ENCODE data around the gene CES2. TPM values are rescaled to one million over a fixed set of nuclear protein-coding genes. Genes with fewer than 3 reads are reported as not detected.

Gene CES2
- total RNA-seq, 1 experiment from 2014 or later: 29.7 TPM

DNA sequence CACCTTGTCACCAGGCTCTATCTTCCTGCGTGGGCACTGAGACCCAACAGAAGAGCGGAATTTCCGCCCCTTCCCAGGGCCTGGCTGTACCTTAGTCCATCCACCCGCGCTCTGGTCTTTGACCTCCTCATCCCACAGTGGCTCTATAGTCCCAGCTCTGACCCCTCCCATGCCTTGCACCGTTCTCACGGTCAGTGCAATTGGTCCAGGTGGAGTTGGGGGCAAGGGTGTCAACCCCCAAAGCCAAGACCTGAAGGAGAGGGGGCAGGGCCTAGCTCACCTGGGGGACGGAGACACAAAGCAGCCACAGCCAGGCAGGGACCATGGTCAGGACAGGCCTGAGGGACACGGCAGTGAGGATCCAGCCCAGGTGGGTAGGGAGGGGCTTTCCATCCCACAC lies 17.6 kb upstream of the CES2 start (continued):
- no peak for TF ChIP-seq FOXP1 (CRISPR knock-in tag; IDR thresholded peaks at IDR 0.05; ENCODE audit: borderline replicate concordance)
- TF ChIP-seq ZNF317 (CRISPR knock-in tag; IDR thresholded peaks at IDR 0.05; ENCODE audit: borderline replicate concordance, low read depth): no peak
- TF ChIP-seq OVOL2 (CRISPR knock-in tag; IDR thresholded peaks at IDR 0.05; ENCODE audit: borderline replicate concordance): no peak
- TF ChIP-seq, protein P1, sequence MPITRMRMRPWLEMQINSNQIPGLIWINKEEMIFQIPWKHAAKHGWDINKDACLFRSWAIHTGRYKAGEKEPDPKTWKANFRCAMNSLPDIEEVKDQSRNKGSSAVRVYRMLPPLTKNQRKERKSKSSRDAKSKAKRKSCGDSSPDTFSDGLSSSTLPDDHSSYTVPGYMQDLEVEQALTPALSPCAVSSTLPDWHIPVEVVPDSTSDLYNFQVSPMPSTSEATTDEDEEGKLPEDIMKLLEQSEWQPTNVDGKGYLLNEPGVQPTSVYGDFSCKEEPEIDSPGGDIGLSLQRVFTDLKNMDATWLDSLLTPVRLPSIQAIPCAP (CRISPR knock-in tag; IDR thresholded peaks at IDR 0.05): no peak
- TF ChIP-seq ZNF138 (CRISPR knock-in tag; conservative IDR thresholded peaks at IDR 0.05): no peak
- TF ChIP-seq PRRX2 (CRISPR knock-in tag; IDR thresholded peaks at IDR 0.05): no peak

DNA sequence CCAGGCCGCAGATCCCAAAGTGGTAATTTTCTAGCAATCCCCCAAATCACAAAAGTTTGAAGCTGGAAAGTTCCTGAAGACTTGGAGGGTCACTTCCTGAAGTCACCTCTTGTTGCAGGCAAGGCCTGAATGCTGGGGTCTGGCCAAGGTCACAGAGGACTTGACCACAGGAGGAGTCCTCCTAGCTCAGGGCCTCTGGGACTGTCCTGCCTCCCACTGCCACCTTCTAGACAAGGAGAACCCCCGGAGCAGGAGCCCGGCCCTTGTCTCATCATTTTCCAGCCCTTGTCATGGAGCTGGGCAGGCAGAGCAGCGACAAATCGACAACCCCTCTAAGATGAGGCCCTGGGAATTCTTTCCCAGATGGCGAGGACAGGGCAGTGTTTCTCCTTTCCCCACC lies 17.0 kb upstream of the CES2 start:
- no peak for DNase-seq (ENCODE audit: low spot score)

DNA sequence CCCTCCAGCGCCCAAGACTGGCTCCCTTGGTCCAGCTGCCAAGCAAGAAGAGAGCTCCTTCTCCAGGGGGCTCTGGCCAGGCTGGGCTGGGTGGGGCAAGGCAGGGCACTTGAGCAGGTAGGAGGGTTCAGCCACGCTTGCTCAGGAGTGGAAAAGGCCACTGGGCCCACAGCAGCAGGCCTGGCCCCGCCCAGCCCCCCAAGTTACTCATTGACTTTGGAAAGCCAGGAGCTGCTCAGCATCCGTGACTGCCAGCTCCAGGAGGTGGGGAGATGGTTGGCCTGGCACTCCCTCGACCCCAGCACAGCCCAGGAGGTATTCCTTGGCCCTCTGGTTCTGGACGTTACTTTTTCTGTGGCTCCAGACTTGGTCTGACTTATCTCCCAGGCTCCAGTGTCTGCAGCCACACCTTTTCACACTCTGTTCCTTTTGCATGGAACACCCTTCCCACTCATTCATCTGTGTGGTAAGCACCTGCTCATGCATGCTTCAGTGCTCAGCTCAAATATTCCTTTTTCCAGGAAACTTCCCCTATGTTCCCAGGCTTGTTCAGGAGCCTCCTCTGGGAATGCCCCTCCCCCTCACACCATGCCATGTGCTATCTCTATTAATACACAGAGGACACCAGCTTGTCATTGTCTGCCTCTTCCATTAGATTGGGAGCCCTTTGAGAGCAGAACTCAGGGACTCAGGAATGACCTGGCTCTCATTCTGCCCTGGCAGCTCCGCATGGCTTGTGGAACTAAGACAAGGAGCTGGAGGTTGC lies 16.3 kb upstream of the CES2 start, which contains the start of gene CDH16:
TSS of gene CDH16 (minus strand) at position 83 of the 766 bp plus-strand sequence. CDS start 820 bp downstream, outside the sequence.
- TF ChIP-seq SMAD3 (CRISPR knock-in tag; IDR thresholded peaks at IDR 0.05; ENCODE audit: borderline replicate concordance): no peak
- no peak for TF ChIP-seq ATF3 (CRISPR knock-in tag; conservative IDR thresholded peaks at IDR 0.05)
- TF ChIP-seq NR1H2 (CRISPR knock-in tag; IDR thresholded peaks at IDR 0.05): no peak
- no peak for TF ChIP-seq SOX15 (CRISPR knock-in tag; IDR thresholded peaks at IDR 0.05)
- CTCF ChIA-PET: interaction anchor here (0.6 to 6.0 kb wide), 9 partner anchors 9 to 198 kb away, joined by 3 to 38 read pairs (median 3); partner anchors contain the start of genes CES3 and NAE1
- Mint-ChIP-seq H3K9me3 (no peaks in the 10 kb centered on the region), H3K27ac (no peak within 1 kb of the TSS; the same call in 1 of the 2 replicates), H3K4me3 (no peak within 1 kb of the TSS), H3K36me3 (no peaks in the 10 kb centered on the region), H3K27me3 (ENCODE audit: low read depth) (peaks cover 19% of the 10 kb centered on the region), H3K4me1 (no peaks in the 10 kb centered on the region)
- POLR2A ChIA-PET: no interaction called here
- no peak for ATAC-seq
- DNase-seq (ENCODE audit: low spot score): no peak

More for the DNA sequence above, 17.0 kb upstream of the CES2 start:
- CTCF ChIA-PET: interaction anchor here (0.6 to 6.0 kb wide), 7 partner anchors 8 to 88 kb away, joined by 3 to 38 read pairs (median 7); partner anchors contain the start of gene NAE1
- H3K4me3 Mint-ChIP-seq: no peak overlapping the region
- H3K36me3 Mint-ChIP-seq: no peaks in the 10 kb centered on the region
- ATAC-seq: no peak
- peaks cover 12% of the 10 kb centered on the region for H3K27me3 Mint-ChIP-seq (ENCODE audit: low read depth)
- H3K27ac Mint-ChIP-seq: no peak overlapping the region
- H3K9me3 Mint-ChIP-seq: no peaks in the 10 kb centered on the region
- H3K4me1 Mint-ChIP-seq: no peaks in the 10 kb centered on the region
- POLR2A ChIA-PET: no interaction called here
- TF ChIP-seq ZNF416 (CRISPR knock-in tag; IDR thresholded peaks at IDR 0.05) (no peak), FOXJ3 (CRISPR knock-in tag; IDR thresholded peaks at IDR 0.05; ENCODE audit: borderline replicate concordance) (no peak)
- TF ChIP-seq, protein P2, sequence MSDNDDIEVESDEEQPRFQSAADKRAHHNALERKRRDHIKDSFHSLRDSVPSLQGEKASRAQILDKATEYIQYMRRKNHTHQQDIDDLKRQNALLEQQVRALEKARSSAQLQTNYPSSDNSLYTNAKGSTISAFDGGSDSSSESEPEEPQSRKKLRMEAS (CRISPR knock-in tag; IDR thresholded peaks at IDR 0.05): no peak

DNA sequence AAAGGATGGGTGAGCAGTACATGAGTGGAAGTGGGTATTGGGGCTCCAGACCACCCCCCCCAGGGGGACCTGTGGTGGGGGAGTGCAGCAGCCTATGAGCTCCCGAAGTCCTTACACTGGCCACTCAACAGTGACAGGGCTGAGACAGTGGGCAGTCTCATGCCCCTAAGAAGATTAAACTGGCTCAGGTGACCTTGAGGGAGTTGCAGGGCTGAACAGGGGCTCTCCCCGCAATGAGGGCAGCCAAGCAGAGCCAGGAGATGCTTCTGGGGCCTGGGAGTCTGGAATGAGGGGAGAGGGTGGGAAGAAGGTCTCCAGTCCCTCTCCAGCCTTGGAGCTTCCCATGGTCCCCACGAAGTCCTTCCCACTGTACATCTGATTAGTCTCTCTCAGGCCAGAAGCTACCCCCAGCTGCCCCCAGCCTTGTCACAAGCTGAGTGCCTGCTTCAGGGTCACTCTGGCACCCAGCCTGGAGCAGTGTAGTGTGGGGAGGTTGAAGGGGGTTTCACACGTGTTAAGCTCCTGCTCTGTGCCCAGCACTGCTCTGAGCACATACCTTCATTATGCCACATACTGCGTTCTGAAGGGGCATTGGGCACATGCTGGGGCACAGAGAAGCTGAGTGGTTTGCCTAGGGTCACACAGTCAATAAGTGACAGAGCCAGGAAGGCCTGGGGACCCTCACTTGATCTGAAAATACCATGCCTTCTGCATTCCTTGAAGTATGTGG lies 15.6 kb upstream of the CES2 start:
- H3K27ac Mint-ChIP-seq: no peak overlapping the region; the same call in 1 of the 2 replicates
- no peak for TF ChIP-seq GABPB1 (CRISPR knock-in tag; IDR thresholded peaks at IDR 0.05)
- no peak for TF ChIP-seq ZBTB43 (CRISPR knock-in tag; IDR thresholded peaks at IDR 0.05)
- no peak for TF ChIP-seq NR1H2 (CRISPR knock-in tag; IDR thresholded peaks at IDR 0.05)
- TF ChIP-seq ZNF219 (CRISPR knock-in tag; IDR thresholded peaks at IDR 0.05; ENCODE audit: borderline replicate concordance): no peak
- TF ChIP-seq ATF1 (CRISPR knock-in tag; IDR thresholded peaks at IDR 0.05): no peak
- TF ChIP-seq SMAD4 (CRISPR knock-in tag; IDR thresholded peaks at IDR 0.05): no peak
- no peak for TF ChIP-seq NFYB (CRISPR knock-in tag; conservative IDR thresholded peaks at IDR 0.05; ENCODE audit: low read depth)
- no peak for TF ChIP-seq AR (CRISPR knock-in tag; IDR thresholded peaks at IDR 0.05)
- no peak for TF ChIP-seq USF2 (CRISPR knock-in tag; IDR thresholded peaks at IDR 0.05)
- TF ChIP-seq HMGA2 (CRISPR knock-in tag; IDR thresholded peaks at IDR 0.05): no peak
- DNase-seq (ENCODE audit: low spot score) (no peak), ATAC-seq (no peak)
- CTCF ChIA-PET: interaction anchor here (0.8 to 6.0 kb wide), 8 partner anchors 9 to 311 kb away, joined by 3 to 38 read pairs (median 5); partner anchors contain the start of genes CES3 and NAE1
- POLR2A ChIA-PET: no interaction called here
- H3K36me3 Mint-ChIP-seq: no peaks in the 10 kb centered on the region
- no peaks in the 10 kb centered on the region for H3K4me1 Mint-ChIP-seq
- peaks cover 26% of the 10 kb centered on the region for H3K27me3 Mint-ChIP-seq (ENCODE audit: low read depth)
- no peaks in the 10 kb centered on the region for H3K9me3 Mint-ChIP-seq
- no peak overlapping the region for H3K4me3 Mint-ChIP-seq

Data from WTC11 (cell line).